Neural crest cell (in vitro differentiated cells): Measurements from ENCODE around the gene SORT1. TPM values are rescaled to one million over a fixed set of nuclear protein-coding genes. Genes with fewer than 3 reads are reported as not detected.

Experiments
- DNase-seq: peaks from one replicate; pipeline ENCODE4 v3.0.0; 2021; ENCODE audit warnings: low read depth, mixed read lengths, low spot score
- H3K27ac Mint-ChIP-seq: one replicate; pipeline ENCODE4 v1.8.0; 2021; ENCODE audit warnings: mild to moderate bottlenecking, mixed read lengths; ENCODE audit not compliant: unreplicated experiment
- H3K27me3 Mint-ChIP-seq: 2 replicates; pipeline ENCODE4 v1.8.0; 2021; ENCODE audit warnings: low read depth, mild to moderate bottlenecking, mixed read lengths
- H3K36me3 Mint-ChIP-seq: 2 replicates; pipeline ENCODE4 v1.8.0; 2021; ENCODE audit warnings: low read depth, mild to moderate bottlenecking, mixed read lengths
- H3K4me1 Mint-ChIP-seq: 2 replicates; pipeline ENCODE4 v1.8.0; 2021; ENCODE audit warnings: mixed read lengths
- H3K4me3 Mint-ChIP-seq: one replicate; pipeline ENCODE4 v1.8.0; 2021; ENCODE audit warnings: mild to moderate bottlenecking, mixed read lengths
- H3K9me3 Mint-ChIP-seq: 2 replicates; pipeline ENCODE4 v1.8.0; 2021; ENCODE audit warnings: mixed read lengths
- CTCF ChIP-seq: fragments of 200-600 bp; sonication (generic); conservative IDR thresholded peaks from 2 replicates; pipeline ENCODE4 v1.5.0; 2021; ENCODE audit warnings: antibody characterized with exemption, mild to moderate bottlenecking
- total RNA-seq: library from RNA; stranded (reverse); gene quantifications from 2 replicates; pipeline ENCODE4 v1.2.1, GENCODE V29; 2021

The SORT1 gene
- total RNA-seq, 1 donor from 2014 or later = 60.8 TPM

GRCh38 chr1:109283748-109284600 lies 113.7 kb downstream of the SORT1 start:
- Mint-ChIP-seq H3K9me3 (peaks cover 2% of the 10 kb centered on the region), H3K36me3 (peaks cover 7% of the 10 kb centered on the region), H3K4me1 (peaks cover 61% of the 10 kb centered on the region), H3K27ac (no peak overlapping the region), H3K27me3 (no peaks in the 10 kb centered on the region), H3K4me3 (peak overlapping the region; percentile 99)
- DNase-seq = no peak
- TF ChIP-seq CTCF = no peak

GRCh38 chr1:109282952-109283747 lies 114.6 kb downstream of the SORT1 start, which contains the start of gene PSRC1:
TSS of gene PSRC1 (minus strand) at chr1:109283145.
- peak within 1 kb of the TSS; percentile 99 for H3K4me3 Mint-ChIP-seq
- H3K9me3 Mint-ChIP-seq = peaks cover 2% of the 10 kb centered on the region
- no peaks in the 10 kb centered on the region for H3K27me3 Mint-ChIP-seq
- peaks cover 7% of the 10 kb centered on the region for H3K36me3 Mint-ChIP-seq
- peaks cover 64% of the 10 kb centered on the region for H3K4me1 Mint-ChIP-seq
- DNase-seq = peak; percentile 95
- TF ChIP-seq CTCF = peak; percentile 61
- peak within 1 kb of the TSS; percentile 91 for H3K27ac Mint-ChIP-seq

GRCh38 chr1:109282497-109282951 lies 115.2 kb downstream of the SORT1 start:
- Mint-ChIP-seq H3K36me3 (peaks cover 7% of the 10 kb centered on the region), H3K4me1 (peaks cover 66% of the 10 kb centered on the region), H3K27ac (peak overlapping the region; percentile 91), H3K4me3 (peak overlapping the region; percentile 99), H3K27me3 (no peaks in the 10 kb centered on the region), H3K9me3 (peaks cover 2% of the 10 kb centered on the region)
- no peak for DNase-seq
- TF ChIP-seq CTCF = no peak

GRCh38 chr1:109281680-109282496 lies 115.8 kb downstream of the SORT1 start:
- no peak for DNase-seq
- Mint-ChIP-seq H3K4me1 (peaks cover 70% of the 10 kb centered on the region), H3K4me3 (peak overlapping the region; percentile 99), H3K9me3 (peaks cover 1% of the 10 kb centered on the region), H3K27me3 (no peaks in the 10 kb centered on the region), H3K27ac (no peak overlapping the region), H3K36me3 (peaks cover 7% of the 10 kb centered on the region)
- TF ChIP-seq CTCF = no peak

- H3K4me1 Mint-ChIP-seq = peaks cover 71% of the 10 kb centered on the region
- no peak for DNase-seq
- H3K27ac Mint-ChIP-seq = no peak overlapping the region
- no peak for TF ChIP-seq CTCF
- H3K27me3 Mint-ChIP-seq = no peaks in the 10 kb centered on the region
- no peaks in the 10 kb centered on the region for H3K9me3 Mint-ChIP-seq
- peaks cover 7% of the 10 kb centered on the region for H3K36me3 Mint-ChIP-seq
- H3K4me3 Mint-ChIP-seq = peak overlapping the region; percentile 99
Observed at GRCh38 chr1:109280862-109281261, 116.9 kb downstream of the SORT1 start.
